Aorta (tissue), 5 donors: ENCODE data around the gene ALDH5A1. TPM values are rescaled to one million over a fixed set of nuclear protein-coding genes. Genes with fewer than 3 reads are reported as not detected.

Experiments
- ATAC-seq: fragments of 200-7000 bp; cut with Tn5 transposase; one replicate; pipeline ENCODE4 v1.9.1; 2022; ENCODE audit warnings: moderate library complexity; ENCODE audit not compliant: low FRiP score
- DNase-seq, 2 donors: peaks; one replicate each; pipeline ENCODE4 v3.0.0-alpha.2; 2020
- H3K27ac ChIP-seq, 2 donors: one replicate each; pipeline ENCODE4 v1.5.1; 2013; ENCODE audit warnings: low read length in 2 of 2, mild to moderate bottlenecking in 2 of 2, moderate library complexity in 2 of 2, control low read depth in 1 of 2, inconsistent platforms in 1 of 2, low read depth in 1 of 2
- H3K27me3 ChIP-seq, 2 donors: one replicate each; pipeline ENCODE4 v1.6.1; 2013; ENCODE audit warnings: control low read depth in 1 of 2, low read length in 1 of 2, mild to moderate bottlenecking in 1 of 2, moderate library complexity in 1 of 2; ENCODE audit not compliant: insufficient read depth in 2 of 2, control insufficient read depth in 1 of 2
- H3K36me3 ChIP-seq, 2 donors: one replicate each; pipeline ENCODE4 v1.6.1; 2013; ENCODE audit warnings: control low read depth in 1 of 2, low read length in 1 of 2, mild to moderate bottlenecking in 1 of 2; ENCODE audit not compliant: insufficient read depth in 2 of 2, control insufficient read depth in 1 of 2
- H3K4me1 ChIP-seq, 2 donors: one replicate each; pipeline ENCODE4 v1.6.1; 2013; ENCODE audit warnings: low read length in 2 of 2, control low read depth in 1 of 2, mild to moderate bottlenecking in 1 of 2, moderate library complexity in 1 of 2; ENCODE audit not compliant: insufficient read depth in 2 of 2, control insufficient read depth in 1 of 2
- H3K4me3 ChIP-seq, 2 donors: one replicate each; pipeline ENCODE4 v1.5.1; 2013; ENCODE audit warnings: low read length in 2 of 2, control low read depth in 1 of 2, mild to moderate bottlenecking in 1 of 2
- H3K9me3 ChIP-seq: one replicate; pipeline ENCODE4 v1.6.1; 2013; ENCODE audit warnings: mild to moderate bottlenecking, low read length; ENCODE audit not compliant: control insufficient read depth
- WGBS, 2 donors: extraction: QIAGEN DNeasy Blood & Tissue Kit; methylation state at CpG; one replicate each; pipeline ENCODE4 v1.1.7; 2013; 5-methylcytosine and 5-hydroxymethylcytosine counted together
- intact Hi-C, 2 donors: fragments of 100-400 bp; cut with DNase I; formaldehyde crosslinking; loops; one replicate each; pipeline versions ENCODE4 v1.14.2 to v1.15.0; 2022
- polyA plus RNA-seq, 2 donors: library from polyadenylated mRNA; stranded (reverse); fragments of 200-250 nt; gene quantifications; one replicate each; pipeline ENCODE4 v1.2.3, GENCODE V29; 2013
- total RNA-seq, 2 donors: library from RNA; stranded (reverse); fragmentation: NEBNext Ultra II Directional; extraction: Animal tissue kit (Norgen Biotek cat#: 25700); gene quantifications; one replicate each; pipeline ENCODE4 v1.2.1, GENCODE V29; 2021
- donor health status: healthy with polysubstance abuse.
- donor health status: Bipolar disorder and iron deficiency.
- donor health status: DM: no; HTN: no; CAD: no.
- donor health status: DM: no; HTN: no; CAD: no.
- donor health status: DM: yes; HTN: yes; CAD: no.

The ALDH5A1 gene
- total and polyA plus RNA-seq, 4 donors, result 2.1 to 8.2 (median 5.0) TPM

DNA sequence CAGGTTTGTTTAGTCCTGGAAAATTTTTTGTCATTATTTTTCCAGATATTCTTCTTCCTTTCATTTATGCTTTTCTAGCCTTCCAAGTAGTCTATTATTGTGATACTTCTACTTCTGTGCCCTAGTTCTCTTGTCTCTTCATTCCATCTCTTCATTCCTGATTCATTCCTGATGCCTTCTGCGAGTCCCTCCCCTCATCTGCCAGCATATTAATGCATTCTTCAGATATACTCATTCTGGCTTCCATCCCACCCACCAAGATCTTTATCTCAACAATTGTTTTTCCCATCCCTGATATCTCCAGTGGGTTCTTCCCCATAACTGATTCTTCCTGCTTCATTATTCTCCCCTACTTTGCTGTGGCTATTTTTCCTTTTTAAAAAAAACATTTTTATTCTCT, 35.2 kb downstream of the ALDH5A1 start:
- Histone ChIP-seq H3K36me3 (peaks cover 2 to 4% of the 10 kb centered on the region in 2 donors), H3K4me3 (no peak overlapping the region), H3K9me3 (no peaks in the 10 kb centered on the region), H3K27ac (no peak overlapping the region), H3K27me3 (no peaks in the 10 kb centered on the region), H3K4me1 (no peaks in the 10 kb centered on the region)
- intact Hi-C loops, result no loop called here
- 93 to 95% methylated on average over 1 of the region's 1 CpG for WGBS, 2 donors
- no peak for ATAC-seq
- no peak for DNase-seq

DNA sequence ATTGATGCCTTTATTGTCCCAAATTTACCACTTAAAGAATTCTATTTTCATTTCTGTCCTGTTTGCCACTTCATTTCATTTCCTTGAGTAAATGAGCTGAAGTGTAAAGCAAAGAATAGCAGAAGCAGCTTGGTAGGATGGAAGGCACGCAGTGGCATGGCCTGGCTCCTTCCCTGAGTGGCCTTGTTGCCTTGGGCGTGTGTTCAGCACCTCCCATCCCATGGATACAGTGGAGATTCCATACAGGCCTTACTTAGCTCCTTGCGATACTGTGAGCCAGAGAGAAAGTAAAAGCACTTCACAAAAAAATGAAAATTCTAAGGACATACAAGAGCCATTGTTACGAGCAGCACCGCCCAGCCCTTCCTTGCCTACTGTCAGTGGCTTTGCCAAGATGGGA, 39.6 kb downstream of the ALDH5A1 start:
- WGBS, 2 donors, result 95 to 98% methylated on average over 5 of the region's 5 CpGs
- H3K36me3 ChIP-seq, result peaks cover 0 to 6% of the 10 kb centered on the region in 2 donors
- H3K4me3 ChIP-seq, result no peak overlapping the region
- intact Hi-C loops, result no loop called here
- no peaks in the 10 kb centered on the region for H3K27me3 ChIP-seq
- ATAC-seq (no peak), DNase-seq (no peak)
- no peaks in the 10 kb centered on the region for H3K4me1 ChIP-seq
- no peaks in the 10 kb centered on the region for H3K9me3 ChIP-seq
- H3K27ac ChIP-seq, result no peak overlapping the region

DNA sequence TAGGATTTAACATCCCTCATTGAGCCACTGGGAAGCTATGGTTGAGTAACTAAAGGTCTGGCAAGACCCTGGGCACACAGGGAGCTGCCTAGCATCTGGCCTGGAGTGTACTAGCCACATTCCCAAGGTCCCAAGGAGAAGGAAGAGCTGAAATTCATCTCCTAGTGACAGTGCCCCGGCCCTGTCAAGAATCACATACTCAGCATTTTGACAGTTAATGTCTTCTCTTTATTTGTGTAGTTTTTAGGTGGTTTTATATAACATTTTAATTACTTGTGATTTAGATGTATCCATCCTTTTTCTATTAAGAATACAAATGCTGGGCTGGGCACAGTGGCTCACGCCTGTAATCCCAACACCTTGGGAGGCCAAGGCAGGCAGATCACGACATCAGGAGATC, 40.4 kb downstream of the ALDH5A1 start:
- DNase-seq (no peak), ATAC-seq (no peak)
- H3K4me3 ChIP-seq, result no peak overlapping the region
- no peak overlapping the region for H3K27ac ChIP-seq
- peaks cover 0 to 6% of the 10 kb centered on the region in 2 donors for H3K36me3 ChIP-seq
- H3K27me3 ChIP-seq, result no peaks in the 10 kb centered on the region
- WGBS, 2 donors, result 83 to 98% methylated on average over 3 of the region's 3 CpGs
- H3K4me1 ChIP-seq, result no peaks in the 10 kb centered on the region
- intact Hi-C loops, result no loop called here
- no peaks in the 10 kb centered on the region for H3K9me3 ChIP-seq

DNA sequence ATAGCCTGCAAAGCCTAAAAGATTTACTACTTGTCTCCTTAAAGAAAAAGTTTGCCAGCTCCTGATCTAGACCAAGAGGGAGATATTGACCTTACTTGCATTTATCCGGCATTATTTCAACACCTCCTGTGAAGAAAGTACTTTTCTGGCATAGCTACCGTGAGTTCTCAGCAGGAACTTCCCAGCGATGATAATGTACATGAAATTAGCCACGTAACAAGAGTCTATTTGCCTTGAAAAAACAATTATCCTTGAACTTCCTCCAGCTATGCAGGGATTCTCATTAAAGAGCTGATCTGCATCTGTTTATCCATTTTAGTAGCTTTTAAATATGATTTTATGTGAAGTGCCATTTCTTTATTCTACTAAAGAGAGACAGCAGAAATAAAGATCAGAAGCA, 41.7 kb downstream of the ALDH5A1 start:
- peaks cover 0 to 6% of the 10 kb centered on the region in 2 donors for H3K36me3 ChIP-seq
- no peaks in the 10 kb centered on the region for H3K9me3 ChIP-seq
- intact Hi-C loops, result no loop called here
- no peaks in the 10 kb centered on the region for H3K4me1 ChIP-seq
- 52 to 61% methylated on average over 4 of the region's 4 CpGs for WGBS, 2 donors
- ATAC-seq (no peak), DNase-seq (no peak)
- H3K27me3 ChIP-seq, result no peaks in the 10 kb centered on the region
- no peak overlapping the region for H3K4me3 ChIP-seq
- H3K27ac ChIP-seq, result no peak overlapping the region

DNA sequence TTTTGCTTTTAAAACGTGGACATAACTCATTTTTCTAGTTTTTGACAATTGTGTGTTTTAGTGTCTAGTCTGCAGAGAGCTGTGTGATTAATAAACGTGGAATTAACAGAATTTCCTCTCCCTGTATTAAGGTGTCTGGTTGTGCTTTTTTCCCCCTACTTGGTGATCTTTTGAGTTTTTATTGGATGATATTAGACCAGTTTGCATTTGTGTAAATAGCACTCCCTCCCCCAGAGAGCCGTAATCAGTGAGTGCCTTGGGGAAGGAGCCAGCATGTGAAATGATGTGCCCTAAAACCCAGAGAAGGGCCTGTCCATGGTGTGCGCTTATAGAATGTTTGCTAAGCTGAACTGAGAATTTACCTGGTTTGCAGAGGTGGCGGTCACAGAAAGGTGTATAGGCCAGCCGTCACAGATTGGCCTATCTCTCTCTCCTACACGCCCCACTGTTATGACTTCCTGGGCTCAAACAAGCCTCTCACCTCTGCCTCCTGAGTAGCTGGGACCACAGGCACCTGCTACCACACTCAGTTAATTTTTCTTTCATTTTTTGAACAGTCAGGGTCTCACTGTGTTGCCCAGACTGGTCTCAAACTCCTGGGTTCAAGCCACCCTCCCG, 42.4 kb downstream of the ALDH5A1 start:
- DNase-seq (no peak), ATAC-seq (no peak)
- Histone ChIP-seq H3K4me3 (no peak overlapping the region), H3K27me3 (no peaks in the 10 kb centered on the region), H3K27ac (no peak overlapping the region), H3K9me3 (no peaks in the 10 kb centered on the region), H3K36me3 (peaks cover 0 to 6% of the 10 kb centered on the region in 2 donors), H3K4me1 (no peaks in the 10 kb centered on the region)
- WGBS, 2 donors, result 66 to 70% methylated on average over 8 of the region's 8 CpGs
- intact Hi-C loops, result no loop called here

DNA sequence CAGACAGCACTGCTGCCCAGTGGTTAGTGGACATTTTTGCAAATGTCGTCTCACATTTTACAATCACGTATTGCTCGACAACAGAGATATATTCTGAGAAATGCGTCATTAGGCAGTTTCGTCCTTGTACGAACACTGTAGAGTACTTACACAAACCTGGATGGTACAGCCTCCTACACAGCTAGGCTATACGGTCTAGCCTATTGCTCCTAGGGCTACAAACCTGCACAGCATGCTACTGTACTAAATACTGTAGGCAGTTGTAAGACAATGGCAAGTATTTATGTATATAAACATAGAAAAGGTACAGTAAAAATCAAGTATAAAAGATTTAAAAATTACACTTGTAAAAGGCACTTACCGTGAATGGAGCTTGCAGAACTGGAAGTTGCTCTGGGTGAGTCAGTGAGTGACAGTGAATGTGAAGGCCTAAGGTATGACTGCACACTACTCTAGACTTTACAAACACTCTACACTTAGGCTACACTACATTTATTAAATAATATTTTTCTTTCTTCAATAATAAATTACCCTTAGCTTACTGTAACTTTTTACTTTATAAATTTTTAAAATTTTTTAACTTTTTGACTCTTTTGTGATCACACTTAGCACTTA, 43.1 kb downstream of the ALDH5A1 start:
- Histone ChIP-seq H3K27me3 (no peaks in the 10 kb centered on the region), H3K9me3 (no peaks in the 10 kb centered on the region), H3K4me3 (no peak overlapping the region), H3K4me1 (no peaks in the 10 kb centered on the region), H3K27ac (no peak overlapping the region), H3K36me3 (peaks cover 0 to 6% of the 10 kb centered on the region in 2 donors)
- ATAC-seq (no peak), DNase-seq (no peak)
- intact Hi-C loops, result no loop called here
- 94% methylated on average over 8 of the region's 8 CpGs for WGBS, 2 donors

DNA sequence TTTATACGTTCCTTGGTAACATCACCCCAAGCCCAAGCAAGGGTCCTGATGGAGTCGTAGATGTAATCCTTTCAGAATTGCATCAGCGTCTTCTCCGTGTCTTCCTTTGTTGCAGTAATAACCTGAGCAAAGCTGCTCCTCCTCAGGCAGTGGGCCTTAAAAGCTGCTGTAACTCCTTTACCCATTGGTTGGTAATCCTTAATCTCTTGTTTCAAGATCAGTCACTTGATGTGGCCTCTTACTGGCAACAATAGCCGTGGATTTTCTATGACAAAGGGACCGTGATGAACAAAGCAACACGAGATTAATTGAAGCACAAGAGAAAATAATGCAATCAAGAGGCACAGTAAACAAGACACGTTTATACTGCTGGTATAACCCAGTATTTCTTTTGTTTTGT, 44.6 kb downstream of the ALDH5A1 start:
- DNase-seq (no peak), ATAC-seq (no peak)
- Histone ChIP-seq H3K27ac (no peak overlapping the region), H3K27me3 (no peaks in the 10 kb centered on the region), H3K4me3 (no peak overlapping the region), H3K4me1 (no peaks in the 10 kb centered on the region), H3K9me3 (no peaks in the 10 kb centered on the region), H3K36me3 (peaks cover 0 to 5% of the 10 kb centered on the region in 2 donors)
- intact Hi-C loops, result no loop called here
- WGBS, 2 donors, result 90 to 94% methylated on average over 8 of the region's 8 CpGs

DNA sequence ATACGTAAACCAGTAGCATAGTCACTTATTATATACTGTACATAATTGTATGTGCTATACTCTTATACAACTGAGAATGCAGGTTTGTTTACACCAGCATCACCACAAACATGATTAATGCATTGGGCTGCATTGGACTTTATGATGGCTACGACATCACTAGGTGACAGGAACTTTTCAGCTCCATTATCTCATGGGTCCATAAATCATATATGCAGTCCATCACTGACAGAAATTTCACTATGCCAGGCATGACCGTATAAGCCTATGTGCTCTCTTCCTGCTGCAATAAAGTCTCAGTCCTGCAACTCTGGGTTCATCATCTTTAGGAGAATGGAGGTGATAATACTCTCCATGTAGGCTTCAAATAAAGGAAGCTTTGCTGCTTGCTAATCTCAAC, 45.4 kb downstream of the ALDH5A1 start:
- no peaks in the 10 kb centered on the region for H3K27me3 ChIP-seq
- ATAC-seq, result no peak
- no peaks in the 10 kb centered on the region for H3K9me3 ChIP-seq
- intact Hi-C loops, result no loop called here
- no peak overlapping the region for H3K27ac ChIP-seq
- DNase-seq, result no peak
- peaks cover 0 to 1% of the 10 kb centered on the region in 2 donors for H3K36me3 ChIP-seq
- H3K4me1 ChIP-seq, result no peaks in the 10 kb centered on the region
- 90 to 93% methylated on average over 3 of the region's 3 CpGs for WGBS, 2 donors
- no peak overlapping the region for H3K4me3 ChIP-seq

DNA sequence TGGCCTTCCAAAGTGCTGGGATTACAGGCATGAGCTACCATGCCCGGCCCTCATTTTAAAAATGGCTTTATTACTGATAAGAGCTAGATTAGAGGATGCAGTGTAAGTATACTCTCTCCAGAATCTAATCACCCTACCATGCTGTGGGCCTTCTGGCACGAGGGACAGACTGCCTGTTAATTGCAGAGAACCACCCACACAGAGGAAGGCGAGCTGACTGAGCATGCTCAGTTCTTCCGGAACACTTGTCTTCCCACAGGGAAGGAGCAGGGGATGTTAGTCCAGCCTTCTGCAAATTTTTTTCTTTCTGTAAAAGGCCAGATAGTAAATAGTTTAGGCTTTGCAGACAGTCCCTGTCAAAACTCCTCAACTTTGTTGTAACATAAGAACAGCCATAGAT, 48.9 kb downstream of the ALDH5A1 start:
- intact Hi-C loops, result no loop called here
- DNase-seq (no peak), ATAC-seq (no peak)
- Histone ChIP-seq H3K9me3 (no peaks in the 10 kb centered on the region), H3K4me3 (no peak overlapping the region), H3K27me3 (no peaks in the 10 kb centered on the region), H3K27ac (no peak overlapping the region), H3K36me3 (peaks cover 0 to 1% of the 10 kb centered on the region in 2 donors), H3K4me1 (no peaks in the 10 kb centered on the region)
- WGBS, 2 donors, result 69 to 73% methylated on average over 4 of the region's 4 CpGs
